HG03175 (cell line): Measurements from ENCODE around the gene ADAM30.

Experiments used
- ATAC-seq: cut with Tn5 transposase; IDR thresholded peaks from one replicate; pipeline ENCODE4 v1.9.1; 2021; ENCODE audit warnings: mild to moderate bottlenecking, moderate library complexity; ENCODE audit not compliant: unreplicated experiment

ADAM30 gene

GRCh38 chr1:119896303-119896702, at the start of gene ADAM30:
Gene ADAM30, minus strand, starts transcription at chr1:119896515. Its CDS starts 179 bp downstream, at chr1:119896336.
- no peak for ATAC-seq

GRCh38 chr1:119943216-119943615, 46.9 kb upstream of the ADAM30 start:
- no peak for ATAC-seq

GRCh38 chr1:119941392-119941791, 45.1 kb upstream of the ADAM30 start:
- ATAC-seq: no peak

- ATAC-seq: no peak
These were observed 44.4 kb upstream of the ADAM30 start for GRCh38 chr1:119940697-119941096.

- no peak for ATAC-seq
These were observed 40.9 kb upstream of the ADAM30 start for GRCh38 chr1:119937198-119937597.

- no peak for ATAC-seq
These were observed 39.6 kb upstream of the ADAM30 start for GRCh38 chr1:119935915-119936314.

GRCh38 chr1:119935373-119935772, 39.1 kb upstream of the ADAM30 start:
- no peak for ATAC-seq

GRCh38 chr1:119933397-119933796, 37.1 kb upstream of the ADAM30 start:
- ATAC-seq: no peak

GRCh38 chr1:119929643-119930315, 33.5 kb upstream of the ADAM30 start:
- no peak for ATAC-seq

GRCh38 chr1:119926553-119926952, 30.2 kb upstream of the ADAM30 start:
- no peak for ATAC-seq

GRCh38 chr1:119924948-119925898, 28.9 kb upstream of the ADAM30 start:
- no peak for ATAC-seq

GRCh38 chr1:119920104-119920968, 24.0 kb upstream of the ADAM30 start:
- ATAC-seq: no peak

- no peak for ATAC-seq
These were observed 22.9 kb upstream of the ADAM30 start for GRCh38 chr1:119919241-119919640.

GRCh38 chr1:119918301-119918700, 22.0 kb upstream of the ADAM30 start:
- ATAC-seq: no peak

- no peak for ATAC-seq
These were observed 21.2 kb upstream of the ADAM30 start for GRCh38 chr1:119917304-119918055.

- ATAC-seq: no peak
These were observed 19.2 kb upstream of the ADAM30 start for GRCh38 chr1:119915517-119915916.

GRCh38 chr1:119914071-119914470, 17.8 kb upstream of the ADAM30 start:
- ATAC-seq: no peak

GRCh38 chr1:119912963-119913362, 16.6 kb upstream of the ADAM30 start:
- ATAC-seq: no peak

GRCh38 chr1:119911775-119912174, 15.5 kb upstream of the ADAM30 start:
- no peak for ATAC-seq

GRCh38 chr1:119910618-119911017, 14.3 kb upstream of the ADAM30 start:
- ATAC-seq: no peak
